Measurements from ENCODE around the gene SV2C. TPM values are rescaled to one million over a fixed set of nuclear protein-coding genes. Genes with fewer than 3 reads are reported as not detected.

SV2C gene
- polyA plus RNA-seq, 3 donors = 0.01 to 0.02 TPM; not detected in 1

DNA sequence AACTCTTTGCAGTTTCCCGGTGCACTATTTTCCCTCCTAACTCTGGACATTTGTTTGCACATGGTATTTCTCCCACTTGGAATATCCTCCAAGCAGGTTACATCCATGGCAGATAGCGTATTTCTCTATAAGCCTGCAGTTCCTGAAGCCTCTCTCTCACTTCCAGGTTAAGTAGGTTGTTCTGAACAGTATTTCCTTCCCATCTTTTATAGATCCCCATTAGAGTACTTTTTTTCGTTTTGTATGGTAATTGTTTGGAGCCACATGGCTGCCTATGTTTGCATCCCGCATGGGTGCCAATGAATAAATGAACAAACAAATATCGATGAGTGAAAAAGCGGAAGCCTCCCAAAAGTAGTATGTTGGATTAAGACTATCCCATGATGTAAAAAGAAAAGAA is 206.5 kb downstream of the SV2C start:
- no CpG with 5 or more reads among the region's 6 CpGs for WGBS (ENCODE audit: insufficient coverage)
- Histone ChIP-seq H3K4me2 (replicated peaks; ENCODE audit: extremely low read depth, low read length, poor library complexity, severe bottlenecking) (no peak overlapping the region), H3K9me3 (replicated peaks in 1 of 2; ENCODE audit: control insufficient read depth in 1 of 2, insufficient read depth in 1 of 2, low read length in 2 of 2) (peaks cover 0 to 4% of the 10 kb centered on the region in 2 donors), H3K36me3 (replicated peaks in 1 of 2; ENCODE audit: control insufficient read depth in 1 of 2, insufficient read depth in 2 of 2, low read length in 2 of 2) (no peaks in the 10 kb centered on the region), H3K4me1 (ENCODE audit: control insufficient read depth in 1 of 2, insufficient read depth in 2 of 2, low read length in 2 of 2) (peaks cover 32 to 33% of the 10 kb centered on the region in 2 donors), H3K27me3 (ENCODE audit: control insufficient read depth in 2 of 2, insufficient read depth in 2 of 2, low read length in 2 of 2) (no peaks in the 10 kb centered on the region), H3K79me2 (ENCODE audit: insufficient read depth, low read length) (no peaks in the 10 kb centered on the region), H3K4me3 (replicated peaks in 1 of 3; ENCODE audit: low read depth in 2 of 3, low read length in 3 of 3) (no peak overlapping the region), H3K27ac (ENCODE audit: low read depth in 1 of 2, low read length in 2 of 2) (no peak overlapping the region), H3K9ac (ENCODE audit: insufficient read depth, low read length, poor library complexity, severe bottlenecking) (no peak overlapping the region), H4K20me1 (ENCODE audit: insufficient read depth, low read length) (no peaks in the 10 kb centered on the region), H2AFZ (ENCODE audit: insufficient read depth, low read depth, low read length, poor library complexity, severe bottlenecking) (no peak overlapping the region)
- H3K4me1 Mint-ChIP-seq = peaks cover 37% of the 10 kb centered on the region
- H3K9me3 Mint-ChIP-seq = peaks cover 0 to 7% (median 3%) of the 10 kb centered on the region in 7 donors
- no peak for TF ChIP-seq CTCF (IDR thresholded peaks at IDR 0.05)
- no peaks in the 10 kb centered on the region for H3K27me3 Mint-ChIP-seq (ENCODE audit: low read depth in 3 of 3)
- no peak for DNase-seq
- no peak overlapping the region for H3K27ac Mint-ChIP-seq
- H3K36me3 Mint-ChIP-seq = peaks cover 3 to 4% of the 10 kb centered on the region in 2 donors
- no peak overlapping the region for H3K4me3 Mint-ChIP-seq
- intact Hi-C loops (cut with micrococcal nuclease) = loop anchor here in 1 of 2 donors (10.0 kb wide), 1 partner anchor 115 kb away; the partner anchor contains the start of gene IQGAP2

DNA sequence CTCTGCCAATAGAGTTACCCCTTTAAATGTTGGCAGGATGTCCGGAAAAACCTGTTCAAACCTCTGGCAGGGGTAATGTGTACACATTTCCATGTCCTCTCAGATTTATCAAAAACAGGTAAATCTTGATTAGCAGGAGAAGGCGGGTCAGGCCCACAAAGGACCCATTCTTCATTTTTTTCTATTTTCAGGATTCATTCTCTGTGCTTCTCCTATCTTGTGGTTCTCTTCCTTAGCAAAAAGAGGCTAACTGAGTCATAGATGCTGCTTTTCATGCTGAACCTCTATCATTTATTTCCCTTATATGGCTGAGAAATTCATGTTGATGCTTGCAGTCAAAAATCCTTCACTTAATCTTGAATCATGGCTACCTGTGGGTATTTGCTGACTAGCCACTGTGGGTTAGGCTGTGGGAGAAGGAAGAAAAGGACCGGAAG is 207.2 kb downstream of the SV2C start:
- peaks cover 0 to 4% of the 10 kb centered on the region in 2 donors for H3K9me3 ChIP-seq (replicated peaks in 1 of 2; ENCODE audit: control insufficient read depth in 1 of 2, insufficient read depth in 1 of 2, low read length in 2 of 2)
- no peak overlapping the region for H3K4me3 Mint-ChIP-seq
- 60% methylated on average over 2 of the region's 3 CpGs for WGBS (ENCODE audit: insufficient coverage)
- H3K36me3 Mint-ChIP-seq = peaks cover 3 to 4% of the 10 kb centered on the region in 2 donors
- H3K27me3 Mint-ChIP-seq (ENCODE audit: low read depth in 3 of 3) = no peaks in the 10 kb centered on the region
- H3K4me1 ChIP-seq (ENCODE audit: control insufficient read depth in 1 of 2, insufficient read depth in 2 of 2, low read length in 2 of 2) = peaks cover 39 to 40% of the 10 kb centered on the region in 2 donors
- no peak overlapping the region for H3K27ac ChIP-seq (ENCODE audit: low read depth in 1 of 2, low read length in 2 of 2)
- H3K4me2 ChIP-seq (replicated peaks; ENCODE audit: extremely low read depth, low read length, poor library complexity, severe bottlenecking) = no peak overlapping the region
- intact Hi-C loops (cut with micrococcal nuclease) = loop anchor here in 1 of 2 donors (10.0 kb wide), 1 partner anchor 114 kb away; the partner anchor contains the start of gene IQGAP2
- H3K9ac ChIP-seq (ENCODE audit: insufficient read depth, low read length, poor library complexity, severe bottlenecking) = no peak overlapping the region
- no peak for DNase-seq
- H4K20me1 ChIP-seq (ENCODE audit: insufficient read depth, low read length) = no peaks in the 10 kb centered on the region
- H3K4me3 ChIP-seq (replicated peaks in 1 of 3; ENCODE audit: low read depth in 2 of 3, low read length in 3 of 3) = no peak overlapping the region
- no peak overlapping the region for H3K27ac Mint-ChIP-seq
- peaks cover 42% of the 10 kb centered on the region for H3K4me1 Mint-ChIP-seq
- H3K36me3 ChIP-seq (replicated peaks in 1 of 2; ENCODE audit: control insufficient read depth in 1 of 2, insufficient read depth in 2 of 2, low read length in 2 of 2) = no peaks in the 10 kb centered on the region
- H3K9me3 Mint-ChIP-seq = peaks cover 0 to 7% (median 3%) of the 10 kb centered on the region in 7 donors
- no peaks in the 10 kb centered on the region for H3K79me2 ChIP-seq (ENCODE audit: insufficient read depth, low read length)
- no peaks in the 10 kb centered on the region for H3K27me3 ChIP-seq (ENCODE audit: control insufficient read depth in 2 of 2, insufficient read depth in 2 of 2, low read length in 2 of 2)
- TF ChIP-seq CTCF (IDR thresholded peaks at IDR 0.05) = no peak
- no peak overlapping the region for H2AFZ ChIP-seq (ENCODE audit: insufficient read depth, low read depth, low read length, poor library complexity, severe bottlenecking)

Data from CD14-positive monocyte (primary cell).